Fibroblast of the aortic adventitia (primary cell): Measurements from ENCODE around the gene COA1. TPM values are rescaled to one million over a fixed set of nuclear protein-coding genes. Genes with fewer than 3 reads are reported as not detected.

Experiments
- DNase-seq: peaks from one replicate; pipeline ENCODE4 v3.0.0-alpha.2; 2010; ENCODE audit warnings: low read depth
- H3K4me3 ChIP-seq: 2 replicates; pipeline ENCODE4 v1.5.1; 2011; ENCODE audit warnings: low read depth, mild to moderate bottlenecking, control low read depth, low read length, moderate library complexity
- CTCF ChIP-seq: IDR thresholded peaks from 2 replicates; pipeline ENCODE4 v1.5.1; 2011; ENCODE audit warnings: mild to moderate bottlenecking, low read length, control low read depth, inconsistent platforms; ENCODE audit not compliant: insufficient read depth
- total RNA-seq: library from RNA; depleted of rRNA; stranded (reverse); fragments of >200 nt; gene quantifications from 2 replicates; pipeline ENCODE4 v1.2.3, GENCODE V29; 2012; ENCODE audit warnings: low replicate concordance

Gene COA1
- total RNA-seq, 1 donor: 71.4 TPM

GRCh38 chr7:43671521-43671920, 57.8 kb downstream of the COA1 start:
- no peak for TF ChIP-seq CTCF
- DNase-seq: no peak
- H3K4me3 ChIP-seq: no peak overlapping the region

- H3K4me3 ChIP-seq: no peak overlapping the region
- DNase-seq: no peak
- TF ChIP-seq CTCF: no peak
Measured at GRCh38 chr7:43669286-43670081, 59.8 kb downstream of the COA1 start.

GRCh38 chr7:43668035-43668434, 61.3 kb downstream of the COA1 start:
- no peak overlapping the region for H3K4me3 ChIP-seq
- no peak for DNase-seq
- no peak for TF ChIP-seq CTCF

- peak; percentile 66 for DNase-seq
- TF ChIP-seq CTCF: no peak
- H3K4me3 ChIP-seq: no peak overlapping the region
Measured at GRCh38 chr7:43666938-43667337, 62.4 kb downstream of the COA1 start.

GRCh38 chr7:43664681-43665080, 64.6 kb downstream of the COA1 start:
- H3K4me3 ChIP-seq: no peak overlapping the region
- no peak for TF ChIP-seq CTCF
- no peak for DNase-seq

GRCh38 chr7:43660141-43660540, 69.2 kb downstream of the COA1 start:
- no peak for TF ChIP-seq CTCF
- H3K4me3 ChIP-seq: no peak overlapping the region
- DNase-seq: no peak

GRCh38 chr7:43659549-43659896, 69.8 kb downstream of the COA1 start:
- no peak for TF ChIP-seq CTCF
- H3K4me3 ChIP-seq: no peak overlapping the region
- no peak for DNase-seq
